Stimulated activated CD8-positive, alpha-beta memory T cell treated with anti-CD3 and anti-CD28 coated beads, Interleukin-12 subunit alpha, Interleukin-12 subunit beta, amount 100 ng/mL, for 4 hours (primary cell): ENCODE results near the gene LNX1.
"Not testable (repeated sequence)": the region's sequence is repeated elsewhere in the genome, so short reads cannot be mapped to it uniquely, and the experiment has no call there.

ENCODE experiments used
- DNase-seq: peaks from one replicate; pipeline ENCODE4 v3.0.0-alpha.2; 2020; ENCODE audit warnings: low read depth

Gene LNX1

GRCh38 chr4:53494851-53495250 lies 96.4 kb downstream of the LNX1 start:
- DNase-seq: no peak

- no peak for DNase-seq
Observed at GRCh38 chr4:53490965-53491622, 100.2 kb downstream of the LNX1 start.

- no peak for DNase-seq
Observed at GRCh38 chr4:53490161-53490956, 100.9 kb downstream of the LNX1 start.

- DNase-seq: no peak
Observed at GRCh38 chr4:53489279-53489889, 101.9 kb downstream of the LNX1 start.

- DNase-seq: no peak
Observed at GRCh38 chr4:53487766-53488165, 103.5 kb downstream of the LNX1 start.

GRCh38 chr4:53485658-53486040 lies 105.6 kb downstream of the LNX1 start:
- DNase-seq: no peak

GRCh38 chr4:53484911-53485657 lies 106.2 kb downstream of the LNX1 start:
- no peak for DNase-seq

- DNase-seq: no peak
Observed at GRCh38 chr4:53483250-53483649, 108.0 kb downstream of the LNX1 start.

GRCh38 chr4:53481586-53481985 lies 109.7 kb downstream of the LNX1 start:
- no peak for DNase-seq

GRCh38 chr4:53480909-53481308 lies 110.4 kb downstream of the LNX1 start:
- DNase-seq: no peak

GRCh38 chr4:53479736-53480525 lies 111.4 kb downstream of the LNX1 start:
- no peak for DNase-seq

- DNase-seq: no peak
Observed at GRCh38 chr4:53478671-53479456, 112.4 kb downstream of the LNX1 start.

- no peak for DNase-seq
Observed at GRCh38 chr4:53477636-53478035, 113.7 kb downstream of the LNX1 start.

- no peak for DNase-seq
Observed at GRCh38 chr4:53477038-53477565, 114.2 kb downstream of the LNX1 start.

GRCh38 chr4:53476232-53477037 lies 114.9 kb downstream of the LNX1 start:
- DNase-seq: no peak

- DNase-seq: not testable (repeated sequence)
Observed at GRCh38 chr4:53466576-53466975, 124.7 kb downstream of the LNX1 start.

GRCh38 chr4:53465891-53466290 lies 125.4 kb downstream of the LNX1 start:
- no peak for DNase-seq

GRCh38 chr4:53465281-53465680 lies 126.0 kb downstream of the LNX1 start:
- no peak for DNase-seq

GRCh38 chr4:53463340-53463739 lies 127.9 kb downstream of the LNX1 start:
- no peak for DNase-seq

- DNase-seq: no peak
Observed at GRCh38 chr4:53461244-53461643, 130.0 kb downstream of the LNX1 start.
